GM21529 (cell line): ENCODE data around the gene HHATL.

Experiments used
- ATAC-seq: cut with Tn5 transposase; IDR thresholded peaks from one replicate; pipeline ENCODE4 v1.9.1; 2021; ENCODE audit not compliant: unreplicated experiment

The HHATL gene

GRCh38 chr3:42702066-42702951, at the start of gene HHATL:
Gene HHATL (minus strand): TSS chr3:42702798. CDS start chr3:42700826, 1,972 bp downstream.
- ATAC-seq: no peak

GRCh38 chr3:42751609-42752008, 49.0 kb upstream of the HHATL start:
- ATAC-seq: no peak

- no peak for ATAC-seq
These were observed 48.2 kb upstream of the HHATL start for GRCh38 chr3:42750834-42751233.

- no peak for ATAC-seq
These were observed 47.2 kb upstream of the HHATL start for GRCh38 chr3:42749753-42750231.

- no peak for ATAC-seq
These were observed 46.6 kb upstream of the HHATL start for GRCh38 chr3:42749025-42749752.

GRCh38 chr3:42747581-42747980, 45.0 kb upstream of the HHATL start:
- no peak for ATAC-seq

- ATAC-seq: no peak
These were observed 44.2 kb upstream of the HHATL start for GRCh38 chr3:42746455-42747450.

GRCh38 chr3:42745776-42746454, 43.3 kb upstream of the HHATL start:
- no peak for ATAC-seq

GRCh38 chr3:42745291-42745745, 42.7 kb upstream of the HHATL start:
- ATAC-seq: no peak

- no peak for ATAC-seq
These were observed 40.8 kb upstream of the HHATL start for GRCh38 chr3:42743204-42743995.

- ATAC-seq: no peak
These were observed 40.1 kb upstream of the HHATL start for GRCh38 chr3:42742688-42743087.

GRCh38 chr3:42742259-42742658, 39.7 kb upstream of the HHATL start:
- no peak for ATAC-seq

GRCh38 chr3:42741796-42742195, 39.2 kb upstream of the HHATL start:
- ATAC-seq: no peak

- no peak for ATAC-seq
These were observed 37.0 kb upstream of the HHATL start for GRCh38 chr3:42739401-42740158.

GRCh38 chr3:42736531-42736930, 33.9 kb upstream of the HHATL start:
- ATAC-seq: no peak

- ATAC-seq: no peak
These were observed 33.5 kb upstream of the HHATL start for GRCh38 chr3:42736081-42736480.

- no peak for ATAC-seq
These were observed 33.0 kb upstream of the HHATL start for GRCh38 chr3:42735615-42736014.

GRCh38 chr3:42735019-42735418, 32.4 kb upstream of the HHATL start:
- no peak for ATAC-seq
